ENCODE results near the gene UBE2O.

GRCh38 chr17:76490112-76490710 lies 37.3 kb upstream of the UBE2O start:
- TF ChIP-seq POLR2A (IDR thresholded peaks at IDR 0.05) (no peak), CTCF (IDR thresholded peaks at IDR 0.05) (no peak)

All from ovary (tissue), 3 donors.